Myocyte (in vitro differentiated cells): ENCODE results near the gene DDX19B. TPM values are rescaled to one million over a fixed set of nuclear protein-coding genes. Genes with fewer than 3 reads are reported as not detected.

ENCODE experiments used
- total RNA-seq: library from RNA; depleted of rRNA; stranded (reverse); fragments of >200 nt; gene quantifications from 2 replicates; pipeline ENCODE4 v1.2.3, GENCODE V29; 2014

Gene DDX19B
- total RNA-seq, 1 donor from 2014 or later = 22.3 TPM

Other genes with a start within 250 kb of the DDX19B start
- 13.6 and 15.6 TPM in 2 replicates for gene PDPR, start 184.9 kb upstream of the DDX19B start, total RNA-seq
- 0.16 and 0.43 TPM in 2 replicates for gene CLEC18C, start 125.4 kb upstream of the DDX19B start, total RNA-seq
- gene EXOSC6, start 47.2 kb upstream of the DDX19B start, total RNA-seq = 33.4 and 45.5 TPM in 2 replicates
- gene AARS1, start 9.7 kb upstream of the DDX19B start, total RNA-seq = 91.5 and 92.1 TPM in 2 replicates
- 43.2 and 43.7 TPM in 2 replicates for gene DDX19A, start 47.7 kb downstream of the DDX19B start, total RNA-seq
- gene ST3GAL2, start 139.9 kb downstream of the DDX19B start, total RNA-seq = 14.4 and 16.5 TPM in 2 replicates
- 11.4 and 16.8 TPM in 2 replicates for gene FCSK, start 155.4 kb downstream of the DDX19B start, total RNA-seq
- 63.1 and 88.9 TPM in 2 replicates for gene COG4, start 224.4 kb downstream of the DDX19B start, total RNA-seq
- gene SF3B3, start 224.6 kb downstream of the DDX19B start, total RNA-seq = 115 and 133 TPM in 2 replicates